GM19324 (cell line): ENCODE measurements around the gene CCDC183.
"Not testable (repeated sequence)": the region's sequence is repeated elsewhere in the genome, so short reads cannot be mapped to it uniquely, and the experiment has no call there.

Source experiments
- ATAC-seq: cut with Tn5 transposase; IDR thresholded peaks from one replicate; pipeline ENCODE4 v1.9.1; 2021; ENCODE audit warnings: mild to moderate bottlenecking, moderate library complexity; ENCODE audit not compliant: unreplicated experiment, low FRiP score

The CCDC183 gene

GRCh38 chr9:136760424-136760823 is 35.7 kb upstream of the CCDC183 start:
- no peak for ATAC-seq

- not testable (repeated sequence) for ATAC-seq
Measured at GRCh38 chr9:136760834-136761544, 35.1 kb upstream of the CCDC183 start.

- ATAC-seq: no peak
Measured at GRCh38 chr9:136761545-136761981, 34.6 kb upstream of the CCDC183 start.

GRCh38 chr9:136762221-136762691 is 33.9 kb upstream of the CCDC183 start:
- ATAC-seq: no peak

- ATAC-seq: no peak
Measured at GRCh38 chr9:136762915-136763648, 33.1 kb upstream of the CCDC183 start.

GRCh38 chr9:136763649-136764035 is 32.5 kb upstream of the CCDC183 start:
- ATAC-seq: no peak

GRCh38 chr9:136764301-136764891 is 31.7 kb upstream of the CCDC183 start, which contains the start of gene LCN15:
TSS of gene LCN15 (minus strand) at chr9:136764518. CDS start at chr9:136764488, 30 bp downstream.
- no peak for ATAC-seq

- no peak for ATAC-seq
Measured at GRCh38 chr9:136765041-136765440, 31.1 kb upstream of the CCDC183 start.

GRCh38 chr9:136765745-136766409 is 30.3 kb upstream of the CCDC183 start:
- ATAC-seq: peak; percentile 60

GRCh38 chr9:136766410-136767120 is 29.6 kb upstream of the CCDC183 start:
- ATAC-seq: not testable (repeated sequence)

- no peak for ATAC-seq
Measured at GRCh38 chr9:136769710-136770191, 26.4 kb upstream of the CCDC183 start.

- ATAC-seq: no peak
Measured at GRCh38 chr9:136771907-136772415, 24.2 kb upstream of the CCDC183 start.

GRCh38 chr9:136773386-136774044 is 22.6 kb upstream of the CCDC183 start:
- ATAC-seq: no peak

GRCh38 chr9:136774416-136775045 is 21.6 kb upstream of the CCDC183 start:
- ATAC-seq: no peak

GRCh38 chr9:136775191-136775590 is 20.9 kb upstream of the CCDC183 start:
- ATAC-seq: no peak

- no peak for ATAC-seq
Measured at GRCh38 chr9:136776947-136777346, 19.2 kb upstream of the CCDC183 start.

- no peak for ATAC-seq
Measured at GRCh38 chr9:136777359-136777758, 18.8 kb upstream of the CCDC183 start.

- no peak for ATAC-seq
Measured at GRCh38 chr9:136779808-136780207, 16.3 kb upstream of the CCDC183 start.

GRCh38 chr9:136782452-136782851 is 13.7 kb upstream of the CCDC183 start:
- no peak for ATAC-seq
